ENCODE data around the gene FAM114A2. TPM values are rescaled to one million over a fixed set of nuclear protein-coding genes. Genes with fewer than 3 reads are reported as not detected.

Gene FAM114A2
- polyA plus RNA-seq, 1 of the 3 experiments (the other 2 are of a cell fraction) = 9.0 TPM

GRCh38 chr5:154015071-154015693, 23.5 kb downstream of the FAM114A2 start:
- Histone ChIP-seq H3K4me3 (ENCODE audit: low read depth in 2 of 2, low read length in 1 of 2) (no peak overlapping the region), H4K20me1 (ENCODE audit: insufficient read depth) (no peaks in the 10 kb centered on the region), H3K9me2 (no peaks in the 10 kb centered on the region), H3K36me3 (replicated peaks in 1 of 2; ENCODE audit: control insufficient read depth in 1 of 2, insufficient read depth in 2 of 2, low read length in 1 of 2) (peaks cover 14 to 18% of the 10 kb centered on the region in 2 experiments), H3K9me3 (no peaks in the 10 kb centered on the region), H2AFZ (ENCODE audit: low read depth) (no peak overlapping the region), H3K4me2 (no peak overlapping the region), H3K9ac (no peak overlapping the region), H3K4me1 (ENCODE audit: control insufficient read depth in 1 of 2, insufficient read depth in 2 of 2, low read depth in 1 of 2, low read length in 1 of 2) (no peaks in the 10 kb centered on the region), H3F3A (replicated peaks; ENCODE audit: insufficient read depth) (no peaks in the 10 kb centered on the region), H3K27me3 (ENCODE audit: insufficient read depth) (no peaks in the 10 kb centered on the region), H3K79me2 (ENCODE audit: insufficient read depth) (peaks cover 3% of the 10 kb centered on the region; the same call in 1 of the 2 replicates), H3K27ac (ENCODE audit: low read depth in 2 of 2, low read length in 1 of 2) (no peak overlapping the region)
- TF ChIP-seq SIN3A (IDR thresholded peaks at IDR 0.05; ENCODE audit: borderline replicate concordance, low read depth, low read length) (no peak), MAX (IDR thresholded peaks at IDR 0.05; ENCODE audit: low read depth) (no peak), TEAD4 (IDR thresholded peaks at IDR 0.05; ENCODE audit: borderline replicate concordance, insufficient read depth) (no peak), RCOR1 (IDR thresholded peaks at IDR 0.05; ENCODE audit: low read length) (no peak), FOXJ3 (CRISPR knock-in tag; IDR thresholded peaks at IDR 0.05) (no peak)
- CTCF ChIA-PET = interaction anchor here (0.7 kb wide), 1 partner anchor 50 kb away, joined by 4 read pairs; no protein-coding TSS in a partner anchor
- 87% methylated on average over 4 of the region's 4 CpGs for WGBS (ENCODE audit: low lambda C conversion rate)
- no peak for DNase-seq
- POLR2A ChIA-PET = no interaction called here

DNA sequence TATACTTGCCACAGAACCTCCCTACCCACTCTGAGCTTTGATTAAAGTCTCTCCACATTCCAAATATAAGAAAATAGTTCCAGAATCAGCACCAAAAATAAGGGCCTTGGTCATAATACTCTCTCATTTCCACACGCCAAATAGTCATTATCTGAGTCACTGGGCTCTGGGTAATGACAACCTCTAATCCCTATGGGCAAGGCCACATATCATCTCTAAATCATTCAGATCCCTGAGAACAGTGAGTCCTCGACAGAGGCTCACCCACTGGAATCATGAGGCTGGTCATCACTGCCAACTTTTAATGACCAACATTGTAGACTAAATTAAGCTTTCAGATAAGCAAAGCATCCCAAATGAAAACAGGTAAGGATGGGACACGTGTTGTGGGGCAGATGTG, 28.1 kb downstream of the FAM114A2 start:
- POLR2A ChIA-PET = no interaction called here
- WGBS (ENCODE audit: low lambda C conversion rate) = 42% methylated on average over 3 of the region's 3 CpGs
- H3K27me3 ChIP-seq (ENCODE audit: insufficient read depth) = no peaks in the 10 kb centered on the region
- H3K36me3 ChIP-seq (replicated peaks in 1 of 2; ENCODE audit: control insufficient read depth in 1 of 2, insufficient read depth in 2 of 2, low read length in 1 of 2) = peaks cover 2 to 23% of the 10 kb centered on the region in 2 experiments
- CTCF ChIA-PET = interaction anchor here (0.6 to 1.3 kb wide), 3 partner anchors 10 to 179 kb away, joined by 3 to 4 read pairs (median 4); no protein-coding TSS in a partner anchor
- H3K9me2 ChIP-seq = no peaks in the 10 kb centered on the region
- no peaks in the 10 kb centered on the region for H4K20me1 ChIP-seq (ENCODE audit: insufficient read depth)
- no peaks in the 10 kb centered on the region for H3K4me1 ChIP-seq (ENCODE audit: control insufficient read depth in 1 of 2, insufficient read depth in 2 of 2, low read depth in 1 of 2, low read length in 1 of 2)
- H3K79me2 ChIP-seq (ENCODE audit: insufficient read depth) = no peaks in the 10 kb centered on the region
- no peak overlapping the region for H3K9ac ChIP-seq
- no peaks in the 10 kb centered on the region for H3K9me3 ChIP-seq
- TF ChIP-seq SMC3 (IDR thresholded peaks at IDR 0.05; ENCODE audit: low read depth, low read length) (no peak), GABPA (IDR thresholded peaks at IDR 0.05; ENCODE audit: low read depth) (no peak), CTCF (IDR thresholded peaks at IDR 0.05) (no peak), FOSL2 (IDR thresholded peaks at IDR 0.05; ENCODE audit: borderline replicate concordance, low read depth) (no peak), RCOR1 (IDR thresholded peaks at IDR 0.05; ENCODE audit: low read length) (no peak), GATA2 (CRISPR knock-in tag; IDR thresholded peaks at IDR 0.05) (no peak), YY1 (IDR thresholded peaks at IDR 0.05; ENCODE audit: low read depth) (no peak), RFX5 (IDR thresholded peaks at IDR 0.05; ENCODE audit: low read length) (no peak), TAF1 (IDR thresholded peaks at IDR 0.05; ENCODE audit: borderline replicate concordance, low read depth, low read length) (no peak), FOXJ3 (CRISPR knock-in tag; IDR thresholded peaks at IDR 0.05) (no peak), CHD2 (IDR thresholded peaks at IDR 0.05; ENCODE audit: low read length, partially characterized antibody) (no peak), RAD21 (IDR thresholded peaks at IDR 0.05; ENCODE audit: low read length) (no peak), RXRA (IDR thresholded peaks at IDR 0.05; ENCODE audit: borderline replicate concordance, low read depth) (no peak), FOXM1 (IDR thresholded peaks at IDR 0.05; ENCODE audit: low read depth) (no peak), JUND (IDR thresholded peaks at IDR 0.05) (no peak)
- H3K4me2 ChIP-seq = no peak overlapping the region
- H3K4me3 ChIP-seq (ENCODE audit: low read depth in 2 of 2, low read length in 1 of 2) = no peak overlapping the region
- H3K27ac ChIP-seq (ENCODE audit: low read depth in 2 of 2, low read length in 1 of 2) = no peak overlapping the region
- H2AFZ ChIP-seq (ENCODE audit: low read depth) = no peak overlapping the region
- DNase-seq = no peak
- no peaks in the 10 kb centered on the region for H3F3A ChIP-seq (replicated peaks; ENCODE audit: insufficient read depth)

Data from SK-N-SH (cell line).